ENCODE measurements around the gene LIPE.

DNA sequence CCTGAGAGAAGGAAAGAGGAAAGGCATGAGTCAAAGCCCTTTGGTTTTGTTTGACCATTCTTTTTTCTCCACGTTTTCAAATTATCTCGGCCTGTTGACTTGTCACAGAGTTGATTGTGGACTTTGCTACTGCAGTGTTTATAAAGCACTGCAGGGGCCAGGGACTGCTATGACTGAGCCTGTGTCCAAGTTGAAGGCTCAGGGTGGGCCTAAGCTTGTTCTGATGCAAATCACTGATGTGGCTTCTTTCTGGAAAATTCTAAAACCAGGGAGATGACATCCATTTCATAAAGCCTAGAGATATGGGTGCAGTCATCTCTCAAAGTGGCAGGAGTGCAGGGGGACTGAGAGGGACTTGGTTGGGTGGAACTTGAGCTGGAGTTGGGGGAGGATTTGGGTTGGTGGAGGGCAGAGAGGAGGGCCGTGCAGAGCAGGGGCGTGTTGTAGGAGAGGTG, 16.8 kb upstream of the LIPE start:
- TF ChIP-seq, protein P1, sequence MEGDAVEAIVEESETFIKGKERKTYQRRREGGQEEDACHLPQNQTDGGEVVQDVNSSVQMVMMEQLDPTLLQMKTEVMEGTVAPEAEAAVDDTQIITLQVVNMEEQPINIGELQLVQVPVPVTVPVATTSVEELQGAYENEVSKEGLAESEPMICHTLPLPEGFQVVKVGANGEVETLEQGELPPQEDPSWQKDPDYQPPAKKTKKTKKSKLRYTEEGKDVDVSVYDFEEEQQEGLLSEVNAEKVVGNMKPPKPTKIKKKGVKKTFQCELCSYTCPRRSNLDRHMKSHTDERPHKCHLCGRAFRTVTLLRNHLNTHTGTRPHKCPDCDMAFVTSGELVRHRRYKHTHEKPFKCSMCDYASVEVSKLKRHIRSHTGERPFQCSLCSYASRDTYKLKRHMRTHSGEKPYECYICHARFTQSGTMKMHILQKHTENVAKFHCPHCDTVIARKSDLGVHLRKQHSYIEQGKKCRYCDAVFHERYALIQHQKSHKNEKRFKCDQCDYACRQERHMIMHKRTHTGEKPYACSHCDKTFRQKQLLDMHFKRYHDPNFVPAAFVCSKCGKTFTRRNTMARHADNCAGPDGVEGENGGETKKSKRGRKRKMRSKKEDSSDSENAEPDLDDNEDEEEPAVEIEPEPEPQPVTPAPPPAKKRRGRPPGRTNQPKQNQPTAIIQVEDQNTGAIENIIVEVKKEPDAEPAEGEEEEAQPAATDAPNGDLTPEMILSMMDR (IDR thresholded peaks at IDR 0.05) = no peak
- TF ChIP-seq ZFX (IDR thresholded peaks at IDR 0.05; ENCODE audit: borderline replicate concordance) = no peak
